ENCODE results near the gene TMEM232. TPM values are rescaled to one million over a fixed set of nuclear protein-coding genes. Genes with fewer than 3 reads are reported as not detected.

The TMEM232 gene
- total and polyA plus RNA-seq, 2 experiments from 2014 or later = 1.3 to 1.9 TPM

GRCh38 chr5:110753600-110753999 is 27.1 kb upstream of the TMEM232 start:
- Histone ChIP-seq H2AFZ (no peak overlapping the region), H3K9me2 (ENCODE audit: insufficient read depth) (no peaks in the 10 kb centered on the region), H4K20me1 (replicated peaks; ENCODE audit: insufficient read depth) (no peaks in the 10 kb centered on the region), H3K27me3 (ENCODE audit: insufficient read depth) (no peaks in the 10 kb centered on the region), H3K27ac (ENCODE audit: low read depth) (no peak overlapping the region), H3K4me3 (no peak overlapping the region), H3K4me2 (no peak overlapping the region), H3F3A (replicated peaks; ENCODE audit: low read depth) (no peaks in the 10 kb centered on the region), H3K4me1 (ENCODE audit: insufficient read depth) (no peaks in the 10 kb centered on the region), H3K79me2 (replicated peaks; ENCODE audit: insufficient read depth) (no peaks in the 10 kb centered on the region), H3K36me3 (ENCODE audit: insufficient read depth) (peaks cover 2% of the 10 kb centered on the region; the same call in 1 of the 2 replicates)
- H3K9me3 Mint-ChIP-seq = no peaks in the 10 kb centered on the region
- no peak for ATAC-seq
- H3K4me1 Mint-ChIP-seq = peaks cover 3% of the 10 kb centered on the region; the same call in 2 of the 3 replicates
- DNase-seq (ENCODE audit: low spot score) = no peak
- no peak for TF ChIP-seq ZNF462 (CRISPR knock-in tag; IDR thresholded peaks at IDR 0.05)
- no peak for TF ChIP-seq CREB1 (CRISPR knock-in tag; IDR thresholded peaks at IDR 0.05; ENCODE audit: low read depth)
- TF ChIP-seq NANOG (IDR thresholded peaks at IDR 0.05; ENCODE audit: borderline replicate concordance) = no peak
- TF ChIP-seq ZNF331 (CRISPR knock-in tag; IDR thresholded peaks at IDR 0.05; ENCODE audit: low read depth) = no peak
- no peak overlapping the region for H3K4me3 Mint-ChIP-seq
- H3K36me3 Mint-ChIP-seq (ENCODE audit: low read depth) = no peaks in the 10 kb centered on the region; the same call in 1 of the 3 replicates
- H3K27ac Mint-ChIP-seq = no peak overlapping the region
- no peaks in the 10 kb centered on the region for H3K27me3 Mint-ChIP-seq (ENCODE audit: insufficient read depth, low read depth, poor library complexity)

GRCh38 chr5:110752953-110753352 is 26.5 kb upstream of the TMEM232 start:
- Histone ChIP-seq H4K20me1 (replicated peaks; ENCODE audit: insufficient read depth) (no peaks in the 10 kb centered on the region), H3K4me1 (ENCODE audit: insufficient read depth) (no peaks in the 10 kb centered on the region), H3K4me2 (no peak overlapping the region), H3K9me2 (ENCODE audit: insufficient read depth) (no peaks in the 10 kb centered on the region), H3K27me3 (ENCODE audit: insufficient read depth) (no peaks in the 10 kb centered on the region), H3K79me2 (replicated peaks; ENCODE audit: insufficient read depth) (no peaks in the 10 kb centered on the region), H3F3A (replicated peaks; ENCODE audit: low read depth) (no peaks in the 10 kb centered on the region), H3K27ac (ENCODE audit: low read depth) (no peak overlapping the region), H3K4me3 (no peak overlapping the region), H2AFZ (no peak overlapping the region), H3K36me3 (ENCODE audit: insufficient read depth) (peaks cover 5% of the 10 kb centered on the region; the same call in 1 of the 2 replicates)
- Mint-ChIP-seq H3K27ac (peak overlapping the region; percentile 10; the same call in 1 of the 2 replicates), H3K4me1 (peaks cover 3% of the 10 kb centered on the region; the same call in 2 of the 3 replicates), H3K36me3 (ENCODE audit: low read depth) (no peaks in the 10 kb centered on the region; the same call in 1 of the 3 replicates), H3K27me3 (ENCODE audit: insufficient read depth, low read depth, poor library complexity) (no peaks in the 10 kb centered on the region), H3K4me3 (no peak overlapping the region; the same call in 2 of the 3 replicates), H3K9me3 (no peaks in the 10 kb centered on the region)
- DNase-seq (ENCODE audit: low spot score) (no peak), ATAC-seq (no peak)
- TF ChIP-seq ZNF462 (CRISPR knock-in tag; IDR thresholded peaks at IDR 0.05) (no peak), EZH2phosphoT487 (IDR thresholded peaks at IDR 0.05; ENCODE audit: unreplicated experiment) (no peak), ZNF114 (CRISPR knock-in tag; IDR thresholded peaks at IDR 0.05) (no peak), NANOG (IDR thresholded peaks at IDR 0.05; ENCODE audit: borderline replicate concordance) (no peak), JUNB (IDR thresholded peaks at IDR 0.05; ENCODE audit: unreplicated experiment) (no peak)
